Endothelial cell of umbilical vein (primary cell): Measurements from ENCODE around the gene RAB38. TPM values are rescaled to one million over a fixed set of nuclear protein-coding genes. Genes with fewer than 3 reads are reported as not detected.

Experiments used
- BruUV-seq: library from RNA; stranded (reverse); fragments of 400-500 nt; replicated peaks from 2 replicates; lab custom pipeline; 2021; lab: Mats Ljungman, UMichigan
- CTCF ChIA-PET: fragments of 300-600, 350-600 bp; sonication (Branson Sonifier 250); formaldehyde crosslinking; loops from one replicate; lab custom pipeline; 2021; ENCODE audit warnings: antibody characterized with exemption, inconsistent platforms; lab: Charles Lee
- POLR2A ChIA-PET: fragments of 300-600, 350-600 bp; sonication (Branson Sonifier 250); formaldehyde crosslinking; loops from one replicate; lab custom pipeline; 2021; ENCODE audit warnings: antibody characterized with exemption, inconsistent platforms; lab: Charles Lee
- DNase-seq: peaks from one replicate; pipeline ENCODE4 v3.0.0-alpha.2; 2011; ENCODE audit warnings: low read depth, low spot score
- FAIRE-seq: peaks from 2 replicates; lab custom pipeline; 2011; peaks lifted over from hg19 to GRCh38; lab: Jason Lieb, UNC
- H2AFZ ChIP-seq: 2 replicates; pipeline ENCODE4 v1.6.0; 2012; ENCODE audit warnings: low read depth, low read length, control low read depth, inconsistent platforms
- H3K27ac ChIP-seq: 2 replicates; pipeline ENCODE4 v1.5.1; 2011; ENCODE audit warnings: low read depth, mild to moderate bottlenecking, control low read depth, low read length, moderate library complexity; ENCODE audit not compliant: insufficient read depth
- H3K27me3 ChIP-seq, 2 experiments: 2 replicates each; pipeline versions ENCODE4 v1.6.0 to v1.6.1; 2011; ENCODE audit warnings: low read length in 2 of 2, mixed read lengths in 1 of 2; ENCODE audit not compliant: control insufficient read depth in 2 of 2, insufficient read depth in 2 of 2
- H3K36me3 ChIP-seq, 2 experiments: 2 replicates in 1 of 2; 3 replicates in 1 of 2; pipeline ENCODE4 v1.5.1; 2011; ENCODE audit warnings: low read length in 2 of 2, mild to moderate bottlenecking in 1 of 2, moderate library complexity in 1 of 2; ENCODE audit not compliant: control insufficient read depth in 2 of 2, insufficient read depth in 2 of 2; ENCODE audit errors: extremely low read depth in 1 of 2
- H3K4me1 ChIP-seq: 3 replicates; pipeline ENCODE4 v1.5.1; 2011; ENCODE audit warnings: mild to moderate bottlenecking, low read length; ENCODE audit not compliant: control insufficient read depth, insufficient read depth; ENCODE audit errors: extremely low read depth
- H3K4me2 ChIP-seq: 2 replicates; pipeline ENCODE4 v1.6.1; 2011; ENCODE audit warnings: low read length, control low read depth, mixed read lengths; ENCODE audit not compliant: insufficient read depth
- H3K4me3 ChIP-seq, 3 experiments: fragments of 200-600 bp in 1 of 3; sonication (generic), shearing (Covaris generic) in 1 of 3; replicated peaks in 1 of 3; 2 replicates each; pipeline ENCODE4 v1.5.1; 2011 to 2016; ENCODE audit warnings: control low read depth in 3 of 3, low read length in 3 of 3, mild to moderate bottlenecking in 2 of 3, inconsistent platforms in 1 of 3, low read depth in 1 of 3, moderate library complexity in 1 of 3; ENCODE audit not compliant: insufficient read depth in 1 of 3
- H3K79me2 ChIP-seq: 2 replicates; pipeline ENCODE4 v1.6.0; 2012; ENCODE audit warnings: low read length, inconsistent platforms; ENCODE audit not compliant: control insufficient read depth, insufficient read depth
- H3K9ac ChIP-seq: replicated peaks from 2 replicates; pipeline ENCODE3; 2011; ENCODE audit warnings: low read length, control low read depth; ENCODE audit not compliant: insufficient read depth; ENCODE audit errors: extremely low read depth
- H3K9me1 ChIP-seq: replicated peaks from 3 replicates; pipeline ENCODE4 v1.6.0; 2011; ENCODE audit warnings: mild to moderate bottlenecking, low read length; ENCODE audit not compliant: control insufficient read depth, insufficient read depth; ENCODE audit errors: extremely low read depth
- H3K9me3 ChIP-seq: replicated peaks from 2 replicates; pipeline ENCODE4 v1.5.1; 2012; ENCODE audit warnings: low read length, inconsistent platforms; ENCODE audit not compliant: control insufficient read depth, insufficient read depth
- H4K20me1 ChIP-seq: replicated peaks from 2 replicates; pipeline ENCODE3; 2011; ENCODE audit warnings: mild to moderate bottlenecking, low read length; ENCODE audit not compliant: control insufficient read depth, insufficient read depth; ENCODE audit errors: extremely low read depth
- CTCF ChIP-seq, 2 donors: IDR thresholded peaks; 1 replicate in 1 of 2; 2 replicates in 1 of 2; pipeline ENCODE4 v1.5.1; 2011; ENCODE audit warnings: low read length in 2 of 2, mild to moderate bottlenecking in 2 of 2, moderate library complexity in 2 of 2, control low read depth in 1 of 2, inconsistent platforms in 1 of 2, low read depth in 1 of 2; ENCODE audit not compliant: insufficient read depth in 1 of 2; ENCODE audit errors: extremely low read depth in 1 of 2
- EZH2 ChIP-seq: IDR thresholded peaks from 2 replicates; pipeline ENCODE4 v1.6.1; 2012; ENCODE audit warnings: borderline replicate concordance, low read depth, mild to moderate bottlenecking, moderate library complexity, low read length, inconsistent platforms; ENCODE audit not compliant: severe bottlenecking
- FOS ChIP-seq: IDR thresholded peaks from 2 replicates; pipeline ENCODE4 v1.6.1; 2011; ENCODE audit warnings: mild to moderate bottlenecking, low read length, moderate library complexity, borderline replicate concordance; ENCODE audit not compliant: insufficient read depth
- GATA2 ChIP-seq: IDR thresholded peaks from 2 replicates; pipeline ENCODE4 v1.7.0; 2011; ENCODE audit warnings: low read depth, mild to moderate bottlenecking, moderate library complexity, mixed read lengths, low read length; ENCODE audit not compliant: insufficient read length, insufficient read depth
- JUN ChIP-seq: IDR thresholded peaks from 2 replicates; pipeline ENCODE4 v1.6.1; 2011; ENCODE audit warnings: borderline replicate concordance, low read depth; ENCODE audit not compliant: insufficient read length, insufficient read depth
- MAX ChIP-seq: IDR thresholded peaks from 2 replicates; pipeline ENCODE4 v1.6.1; 2011; ENCODE audit not compliant: insufficient read depth, insufficient read length
- MYC ChIP-seq: IDR thresholded peaks from one replicate; pipeline ENCODE4 v1.6.1; 2011; ENCODE audit warnings: mild to moderate bottlenecking, low read depth, low read length
- POLR2A ChIP-seq: IDR thresholded peaks from 2 replicates; pipeline ENCODE4 v1.6.1; 2012; ENCODE audit warnings: low read depth, mild to moderate bottlenecking, control low read depth, low read length
- POLR2AphosphoS5 ChIP-seq: IDR thresholded peaks from 2 replicates; pipeline ENCODE4 v1.6.1; 2012; ENCODE audit warnings: low read depth, mild to moderate bottlenecking, control low read depth, low read length, moderate library complexity; ENCODE audit not compliant: insufficient read depth
- dilution Hi-C: fragments of 300-500 bp; cut with MboI; formaldehyde crosslinking; loops from one replicate; pipeline ENCODE4 v1.15.0; 2019; ENCODE audit warnings: low sequenced_read_pairs; ENCODE audit not compliant: extremely low pct_ligation_motif_present
- intact Hi-C: fragments of 100-400 bp; cut with micrococcal nuclease; formaldehyde crosslinking; loops from one replicate; pipeline ENCODE4 v1.10.0; 2022
- polyA plus RNA-seq, 4 experiments: library from polyadenylated mRNA; depleted of rRNA in 3 of 4; stranded (reverse) in 3 of 4; unstranded in 1 of 4; fragments of >200 nt; gene quantifications; 2 replicates each; pipeline versions ENCODE4 v1.2.1 to v1.2.3, GENCODE V29; 2011 to 2012; ENCODE audit warnings: missing spikeins in 1 of 4
- total RNA-seq: library from RNA; stranded (reverse); gene quantifications from 2 replicates; pipeline ENCODE4 v1.2.3, GENCODE V29; 2021

Gene RAB38
- total and polyA plus RNA-seq, 2 donors (not counting 3 experiments of a cell fraction or from before 2014, with no cell fraction given), result 3.0 to 3.6 TPM

GRCh38 chr11:88158081-88158480 lies 17.2 kb downstream of the RAB38 start:
- intact Hi-C loops, result no loop called here

GRCh38 chr11:88157370-88157769 lies 17.9 kb downstream of the RAB38 start:
- ChIA-PET POLR2A (no interaction called here), CTCF (no interaction called here)
- BruUV-seq, result no TSS peak

More at GRCh38 chr11:88158081-88158480, 17.2 kb downstream of the RAB38 start:
- Histone ChIP-seq H3K4me3 (no peak overlapping the region), H3K9me3 (no peaks in the 10 kb centered on the region), H3K27me3 (no peaks in the 10 kb centered on the region), H3K4me2 (no peak overlapping the region), H3K9ac (no peak overlapping the region), H3K79me2 (no peaks in the 10 kb centered on the region), H4K20me1 (no peaks in the 10 kb centered on the region), H3K9me1 (no peaks in the 10 kb centered on the region), H3K4me1 (no peaks in the 10 kb centered on the region), H3K27ac (no peak overlapping the region), H3K36me3 (no peaks in the 10 kb centered on the region), H2AFZ (no peak overlapping the region)
- dilution Hi-C loops, result no loop called here
- no peak for FAIRE-seq
- no TSS peak for BruUV-seq
- CTCF ChIA-PET, result no interaction called here
- no peak for DNase-seq
- POLR2A ChIA-PET, result no interaction called here
- no peak for TF ChIP-seq MAX
- no peak for TF ChIP-seq POLR2AphosphoS5
- no peak for TF ChIP-seq POLR2A
- no peak for TF ChIP-seq JUN
- TF ChIP-seq MYC, result no peak
- no peak for TF ChIP-seq EZH2

More at GRCh38 chr11:88157370-88157769, 17.9 kb downstream of the RAB38 start:
- H3K4me3 ChIP-seq, result no peak overlapping the region
- H3K27ac ChIP-seq, result no peak overlapping the region
- no peak overlapping the region for H2AFZ ChIP-seq
- dilution Hi-C loops (no loop called here), intact Hi-C loops (no loop called here)
- H3K9me1 ChIP-seq, result no peaks in the 10 kb centered on the region
- FAIRE-seq (no peak), DNase-seq (no peak)
- no peaks in the 10 kb centered on the region for H4K20me1 ChIP-seq
- TF ChIP-seq FOS, result no peak
- TF ChIP-seq POLR2AphosphoS5, result no peak
- no peak for TF ChIP-seq JUN
- TF ChIP-seq CTCF (IDR thresholded peaks at IDR 0.05; ENCODE audit: extremely low read depth in 1 of 2, insufficient read depth in 1 of 2, low read depth in 1 of 2, low read length in 2 of 2), result no peak
- no peak for TF ChIP-seq GATA2
- TF ChIP-seq MAX, result no peak
- TF ChIP-seq POLR2A, result no peak
- TF ChIP-seq EZH2, result no peak
- no peak for TF ChIP-seq MYC
- no peaks in the 10 kb centered on the region for H3K4me1 ChIP-seq
- H3K4me2 ChIP-seq, result no peak overlapping the region
- H3K36me3 ChIP-seq, result no peaks in the 10 kb centered on the region
- no peaks in the 10 kb centered on the region for H3K9me3 ChIP-seq
- no peaks in the 10 kb centered on the region for H3K27me3 ChIP-seq
- no peaks in the 10 kb centered on the region for H3K79me2 ChIP-seq
- no peak overlapping the region for H3K9ac ChIP-seq
